ENCODE data around the gene VAMP1.
"Not testable (repeated sequence)": the region's sequence is repeated elsewhere in the genome, so short reads cannot be mapped to it uniquely, and the experiment has no call there.

The VAMP1 gene

DNA sequence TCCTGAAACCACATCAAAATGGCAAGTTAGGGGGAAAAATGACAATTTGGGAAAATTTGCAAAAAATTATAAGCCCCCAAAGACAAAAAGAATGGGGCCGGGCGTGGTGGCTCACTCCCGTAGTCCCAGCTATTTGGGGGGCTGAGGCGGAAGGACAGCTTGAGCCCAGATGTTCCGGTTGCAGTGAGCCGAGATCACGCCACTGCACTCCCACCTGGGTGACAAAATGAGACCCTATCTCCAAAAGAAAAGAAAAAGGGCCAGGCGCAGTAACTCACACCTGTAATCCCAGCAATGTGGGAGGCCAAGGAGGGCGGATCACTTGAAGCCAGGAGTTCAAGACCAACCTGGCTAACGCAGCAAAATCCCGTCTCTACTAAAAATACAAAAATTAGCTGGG is 2.0 kb upstream of the VAMP1 start:
- Histone ChIP-seq H3K36me3 (ENCODE audit: insufficient read depth, low read length) (no peaks in the 10 kb centered on the region), H3K4me3 (no peak overlapping the region), H3K27ac (no peak overlapping the region), H3K9me3 (ENCODE audit: low read depth, low read length) (no peaks in the 10 kb centered on the region), H3K9ac (ENCODE audit: insufficient read length) (no peak overlapping the region)
- no peak for TF ChIP-seq FOXP2 (optimal IDR thresholded peaks at IDR 0.05; ENCODE audit: control extremely low read depth, extremely low read length, insufficient read depth)
- TF ChIP-seq POLR2AphosphoS5 (IDR thresholded peaks at IDR 0.05; ENCODE audit: borderline replicate concordance, low read depth, low read length): no peak
- no peak for TF ChIP-seq EZH2 (IDR thresholded peaks at IDR 0.05)
- DNase-seq (ENCODE audit: low read depth, low spot score): no peak

DNA sequence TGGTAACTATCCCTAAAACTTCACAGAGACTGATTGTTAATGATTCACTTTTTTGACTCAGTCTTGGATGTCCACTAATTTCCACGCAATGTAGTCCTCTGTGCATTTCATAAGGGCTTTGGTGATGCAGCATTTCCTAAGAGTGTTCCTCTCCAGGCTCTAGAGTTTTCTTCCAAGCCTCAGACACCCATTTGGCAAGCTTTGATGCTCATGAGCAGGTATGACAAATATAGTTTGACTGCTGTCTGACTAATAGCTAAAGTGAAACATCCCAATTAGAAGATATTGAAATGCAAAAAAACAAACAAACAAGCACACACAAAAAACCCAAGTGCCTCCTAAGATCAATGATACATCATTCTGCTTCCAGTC is 1.5 kb upstream of the VAMP1 start:
- Histone ChIP-seq H3K36me3 (ENCODE audit: insufficient read depth, low read length) (no peaks in the 10 kb centered on the region), H3K27ac (no peak overlapping the region), H3K9ac (ENCODE audit: insufficient read length) (no peak overlapping the region), H3K4me3 (no peak overlapping the region), H3K9me3 (ENCODE audit: low read depth, low read length) (no peaks in the 10 kb centered on the region)
- DNase-seq (ENCODE audit: low read depth, low spot score): no peak
- no peak for TF ChIP-seq EZH2 (IDR thresholded peaks at IDR 0.05)
- no peak for TF ChIP-seq POLR2AphosphoS5 (IDR thresholded peaks at IDR 0.05; ENCODE audit: borderline replicate concordance, low read depth, low read length)
- no peak for TF ChIP-seq FOXP2 (optimal IDR thresholded peaks at IDR 0.05; ENCODE audit: control extremely low read depth, extremely low read length, insufficient read depth)

DNA sequence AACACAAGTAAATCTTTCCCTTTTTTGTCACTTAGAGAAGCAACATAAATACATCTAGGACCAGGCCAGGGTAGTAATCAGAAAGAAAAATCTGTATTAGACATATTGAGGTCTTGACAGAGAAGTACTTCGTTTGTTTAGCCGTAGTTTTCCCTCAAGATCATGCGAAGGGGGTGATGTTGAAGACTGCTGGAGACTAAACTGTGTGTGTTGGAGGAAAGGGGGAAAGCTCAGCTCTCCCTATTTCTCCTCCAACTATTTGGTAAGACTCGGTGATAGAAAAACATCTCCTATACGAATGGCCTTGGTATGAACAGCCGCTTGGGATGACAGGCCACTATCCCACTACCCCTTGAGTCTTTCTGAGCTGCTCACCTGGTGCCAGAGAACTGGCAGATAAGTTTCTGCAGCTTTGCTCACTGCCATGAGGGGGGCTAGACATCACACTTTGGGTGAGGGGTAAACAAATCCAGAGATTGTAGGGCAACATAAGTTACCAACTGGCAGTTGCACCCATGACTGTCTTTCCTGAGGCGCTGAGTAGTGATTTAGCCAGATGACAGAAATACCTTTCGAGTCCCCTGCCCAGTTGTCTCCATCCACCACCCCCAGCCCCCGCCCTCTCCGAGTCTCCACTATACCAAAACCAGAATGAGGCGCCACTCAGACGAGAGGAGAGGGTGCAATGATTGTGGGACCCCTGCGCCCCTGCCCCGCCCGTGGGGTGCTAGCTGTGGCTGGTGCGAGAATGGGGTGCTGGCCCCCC is 685 bp downstream of the VAMP1 start:
- peak overlapping the region; percentile 89 for H3K4me3 ChIP-seq
- H3K36me3 ChIP-seq (ENCODE audit: insufficient read depth, low read length): peaks cover 3% of the 10 kb centered on the region
- peak overlapping the region; percentile 80 for H3K9ac ChIP-seq (ENCODE audit: insufficient read length)
- H3K27ac ChIP-seq: no peak overlapping the region
- no peaks in the 10 kb centered on the region for H3K9me3 ChIP-seq (ENCODE audit: low read depth, low read length)
- DNase-seq (ENCODE audit: low read depth, low spot score): no peak
- TF ChIP-seq FOXP2 (optimal IDR thresholded peaks at IDR 0.05; ENCODE audit: control extremely low read depth, extremely low read length, insufficient read depth) (no peak), EZH2 (IDR thresholded peaks at IDR 0.05) (no peak), POLR2AphosphoS5 (IDR thresholded peaks at IDR 0.05; ENCODE audit: borderline replicate concordance, low read depth, low read length) (no peak)

DNA sequence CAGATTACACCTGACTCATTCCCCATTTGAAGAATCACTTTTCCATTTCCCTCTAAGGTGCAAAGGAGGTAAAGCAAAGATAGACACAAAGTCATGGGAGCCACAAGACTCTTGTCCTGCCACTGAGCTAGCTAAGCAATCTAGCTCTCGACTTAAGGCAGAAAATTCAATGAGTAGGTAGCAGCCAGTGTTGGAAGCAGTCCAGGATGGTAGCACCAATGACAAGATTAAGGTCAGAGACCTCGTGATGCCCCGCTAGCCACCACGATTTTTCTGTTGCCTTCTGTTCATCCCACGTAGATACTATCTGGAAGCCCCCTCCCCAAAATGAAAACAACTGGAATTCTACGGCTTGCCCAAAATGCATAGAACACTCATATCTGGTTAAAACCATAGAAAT is 1.4 kb downstream of the VAMP1 start:
- no peak overlapping the region for H3K9ac ChIP-seq (ENCODE audit: insufficient read length)
- no peak for DNase-seq (ENCODE audit: low read depth, low spot score)
- no peak for TF ChIP-seq EZH2 (IDR thresholded peaks at IDR 0.05)
- TF ChIP-seq FOXP2 (optimal IDR thresholded peaks at IDR 0.05; ENCODE audit: control extremely low read depth, extremely low read length, insufficient read depth): no peak
- TF ChIP-seq POLR2AphosphoS5 (IDR thresholded peaks at IDR 0.05; ENCODE audit: borderline replicate concordance, low read depth, low read length): no peak
- no peak overlapping the region for H3K27ac ChIP-seq
- H3K9me3 ChIP-seq (ENCODE audit: low read depth, low read length): no peaks in the 10 kb centered on the region
- peaks cover 6% of the 10 kb centered on the region for H3K36me3 ChIP-seq (ENCODE audit: insufficient read depth, low read length)
- peak overlapping the region; percentile 89 for H3K4me3 ChIP-seq

DNA sequence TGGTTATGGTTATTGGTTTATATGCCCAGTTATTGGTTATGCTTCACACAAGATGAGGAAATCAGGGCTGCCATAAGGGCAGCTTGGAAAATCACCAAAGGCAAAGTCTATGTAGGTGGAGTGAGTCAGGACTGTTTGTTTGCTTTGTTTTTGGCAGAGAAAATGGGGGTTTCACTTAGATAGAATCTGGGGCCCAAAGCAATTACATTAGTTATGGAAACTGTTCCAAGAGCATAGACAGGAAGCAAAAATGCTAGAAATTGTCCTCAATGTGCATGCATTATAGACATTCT is 2.2 kb downstream of the VAMP1 start:
- Histone ChIP-seq H3K9me3 (ENCODE audit: low read depth, low read length) (no peaks in the 10 kb centered on the region), H3K9ac (ENCODE audit: insufficient read length) (no peak overlapping the region), H3K27ac (no peak overlapping the region), H3K36me3 (ENCODE audit: insufficient read depth, low read length) (peaks cover 6% of the 10 kb centered on the region), H3K4me3 (no peak overlapping the region)
- DNase-seq (ENCODE audit: low read depth, low spot score): no peak
- TF ChIP-seq POLR2AphosphoS5 (IDR thresholded peaks at IDR 0.05; ENCODE audit: borderline replicate concordance, low read depth, low read length): no peak

DNA sequence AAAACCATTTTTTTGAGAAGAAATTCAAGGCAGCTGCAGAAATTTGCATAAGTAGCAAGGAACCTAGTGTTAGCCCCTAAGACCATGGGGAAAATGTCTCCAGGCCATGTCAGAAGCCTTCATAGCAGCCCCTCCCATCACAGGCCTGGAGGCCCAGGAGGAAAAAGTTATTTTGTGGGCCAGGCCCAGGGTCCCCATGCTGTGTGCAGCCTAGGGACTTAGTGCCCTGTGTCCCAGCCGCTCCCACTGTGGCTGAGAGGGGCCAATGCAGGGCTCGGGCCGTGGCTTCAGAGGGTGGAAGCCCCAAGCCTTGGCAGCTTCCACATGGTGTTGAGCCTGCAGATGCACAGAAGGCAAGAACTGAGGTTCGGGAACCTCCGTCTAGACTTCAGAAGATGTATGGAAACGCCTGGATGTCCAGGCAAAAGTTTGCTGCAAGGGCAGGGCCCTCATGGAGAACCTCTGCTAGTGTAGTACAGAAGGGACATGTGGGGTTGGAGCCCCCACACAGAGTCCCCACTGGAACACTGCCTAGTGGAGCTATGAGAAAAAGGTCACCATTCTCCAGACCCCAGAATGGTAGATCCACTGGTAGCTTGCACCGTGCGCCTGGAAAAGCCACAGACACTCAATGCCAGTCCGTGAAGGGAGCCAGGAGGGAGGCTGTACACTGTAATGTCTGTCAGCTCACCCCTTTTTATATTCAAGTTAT is 2.8 kb downstream of the VAMP1 start:
- H3K4me3 ChIP-seq; H3K9ac ChIP-seq (ENCODE audit: insufficient read length); H3K9me3 ChIP-seq (ENCODE audit: low read depth, low read length); H3K27ac ChIP-seq; H3K36me3 ChIP-seq (ENCODE audit: insufficient read depth, low read length); DNase-seq (ENCODE audit: low read depth, low spot score): not testable (repeated sequence)

DNA sequence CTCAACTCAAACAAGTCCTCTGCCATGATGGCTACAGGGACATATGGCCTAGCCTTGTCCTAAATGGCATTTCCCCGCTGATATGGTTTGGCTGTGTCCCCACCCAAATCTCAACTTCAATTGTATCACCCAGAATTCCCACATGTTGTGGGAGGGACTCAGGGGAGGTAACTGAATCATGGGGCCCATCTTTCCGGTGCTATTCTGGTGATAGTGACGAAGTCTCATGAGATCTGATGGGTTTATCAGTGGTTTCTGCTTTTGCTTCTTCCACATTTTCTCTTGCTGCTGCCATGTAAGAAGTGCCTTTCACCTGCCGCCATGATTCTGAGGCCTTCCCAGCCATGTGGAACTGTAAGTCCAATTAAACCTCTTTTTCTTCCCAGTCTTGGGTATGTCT is 3.7 kb downstream of the VAMP1 start:
- not testable (repeated sequence) for H3K36me3 ChIP-seq (ENCODE audit: insufficient read depth, low read length); H3K27ac ChIP-seq; DNase-seq (ENCODE audit: low read depth, low spot score); H3K9me3 ChIP-seq (ENCODE audit: low read depth, low read length); H3K4me3 ChIP-seq; H3K9ac ChIP-seq (ENCODE audit: insufficient read length)

DNA sequence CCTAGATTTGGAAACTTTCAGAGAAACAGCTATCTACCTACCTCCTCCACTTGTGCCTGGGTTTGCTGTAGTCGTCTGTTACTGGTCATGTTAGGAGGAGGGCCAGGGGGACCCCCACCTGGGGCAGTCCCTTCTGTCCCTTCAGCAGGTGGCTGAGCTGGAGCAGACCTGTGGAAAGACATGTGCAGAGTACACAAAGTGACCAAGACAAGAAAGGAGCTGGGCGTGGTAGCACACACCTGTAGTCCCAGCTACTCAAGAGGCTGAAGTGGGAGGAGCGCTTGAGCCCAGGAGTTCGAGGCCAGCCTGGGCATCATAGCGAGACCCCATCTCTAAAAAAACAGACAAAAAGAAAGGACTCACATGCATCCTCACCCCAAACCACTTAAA is 4.3 kb downstream of the VAMP1 start:
- no peak overlapping the region for H3K4me3 ChIP-seq
- H3K27ac ChIP-seq: no peak overlapping the region
- DNase-seq (ENCODE audit: low read depth, low spot score): no peak
- TF ChIP-seq EZH2 (IDR thresholded peaks at IDR 0.05) (no peak), POLR2AphosphoS5 (IDR thresholded peaks at IDR 0.05; ENCODE audit: borderline replicate concordance, low read depth, low read length) (no peak), FOXP2 (optimal IDR thresholded peaks at IDR 0.05; ENCODE audit: control extremely low read depth, extremely low read length, insufficient read depth) (no peak)
- no peak overlapping the region for H3K9ac ChIP-seq (ENCODE audit: insufficient read length)
- peaks cover 6% of the 10 kb centered on the region for H3K36me3 ChIP-seq (ENCODE audit: insufficient read depth, low read length)
- no peaks in the 10 kb centered on the region for H3K9me3 ChIP-seq (ENCODE audit: low read depth, low read length)

DNA sequence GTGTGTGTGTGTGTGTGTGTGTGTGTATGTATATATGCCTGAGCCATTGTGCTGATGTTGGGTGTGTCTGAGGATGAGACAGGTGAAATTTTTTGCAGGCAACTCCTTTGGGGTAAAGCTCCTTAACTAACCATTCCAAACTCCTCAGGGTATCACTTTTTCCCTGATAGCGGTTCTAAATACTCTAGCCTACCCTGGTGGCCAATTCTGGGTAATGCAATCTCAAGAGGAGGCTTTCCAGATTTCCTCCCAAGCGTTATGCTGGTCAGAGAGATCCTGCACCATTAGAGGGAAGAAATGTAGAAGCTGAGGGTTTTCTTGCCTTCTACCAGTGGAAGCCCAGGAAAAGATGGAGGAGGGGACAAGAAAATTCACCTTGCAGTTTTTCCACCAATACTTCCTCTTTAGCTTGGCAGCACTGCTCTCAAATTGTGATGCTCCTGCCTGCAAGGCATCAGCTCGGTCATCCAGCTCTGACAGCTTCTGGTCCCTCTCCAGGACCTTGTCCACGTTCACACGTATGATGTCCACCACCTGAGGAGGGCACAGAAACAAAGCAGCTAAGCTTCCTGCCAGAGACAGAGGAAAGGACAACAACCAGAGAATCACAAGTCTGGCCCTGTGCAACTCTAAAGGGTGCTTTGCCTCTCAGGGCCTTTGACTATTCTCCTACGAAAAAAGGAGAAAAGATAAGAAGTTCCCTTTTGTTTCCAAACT is 4.9 kb downstream of the VAMP1 start:
- H3K9ac ChIP-seq (ENCODE audit: insufficient read length): no peak overlapping the region
- TF ChIP-seq FOXP2 (optimal IDR thresholded peaks at IDR 0.05; ENCODE audit: control extremely low read depth, extremely low read length, insufficient read depth) (no peak), POLR2AphosphoS5 (IDR thresholded peaks at IDR 0.05; ENCODE audit: borderline replicate concordance, low read depth, low read length) (no peak), EZH2 (IDR thresholded peaks at IDR 0.05) (no peak)
- H3K4me3 ChIP-seq: no peak overlapping the region
- DNase-seq (ENCODE audit: low read depth, low spot score): peak; percentile 20
- H3K27ac ChIP-seq: no peak overlapping the region
- H3K36me3 ChIP-seq (ENCODE audit: insufficient read depth, low read length): peaks cover 6% of the 10 kb centered on the region
- no peaks in the 10 kb centered on the region for H3K9me3 ChIP-seq (ENCODE audit: low read depth, low read length)

Measured in SK-N-MC (cell line).